ENCODE results near the gene SYTL2. TPM values are rescaled to one million over a fixed set of nuclear protein-coding genes. Genes with fewer than 3 reads are reported as not detected.

The SYTL2 gene
- total RNA-seq, 1 donor from 2014 or later = 7.3 TPM

GRCh38 chr11:85806016-85806415 is 4.9 kb downstream of the SYTL2 start:
- H3K27ac Mint-ChIP-seq (ENCODE audit: unreplicated experiment) = no peak overlapping the region
- no peak overlapping the region for H3K4me3 Mint-ChIP-seq
- peaks cover 19% of the 10 kb centered on the region for H3K4me1 Mint-ChIP-seq
- no peaks in the 10 kb centered on the region for H3K9me3 Mint-ChIP-seq
- no peaks in the 10 kb centered on the region for H3K36me3 Mint-ChIP-seq (ENCODE audit: low read depth)
- no peak for TF ChIP-seq CTCF (conservative IDR thresholded peaks at IDR 0.05)
- DNase-seq (ENCODE audit: low read depth, low spot score) = no peak
- H3K27me3 Mint-ChIP-seq (ENCODE audit: low read depth) = peaks cover 18% of the 10 kb centered on the region

- H3K27me3 Mint-ChIP-seq (ENCODE audit: low read depth) = peaks cover 18% of the 10 kb centered on the region
- H3K36me3 Mint-ChIP-seq (ENCODE audit: low read depth) = no peaks in the 10 kb centered on the region
- H3K27ac Mint-ChIP-seq (ENCODE audit: unreplicated experiment) = no peak overlapping the region
- H3K9me3 Mint-ChIP-seq = no peaks in the 10 kb centered on the region
- TF ChIP-seq CTCF (conservative IDR thresholded peaks at IDR 0.05) = no peak
- no peak overlapping the region for H3K4me3 Mint-ChIP-seq
- peaks cover 16% of the 10 kb centered on the region for H3K4me1 Mint-ChIP-seq
- DNase-seq (ENCODE audit: low read depth, low spot score) = no peak
Observed at GRCh38 chr11:85805387-85805786, 5.6 kb downstream of the SYTL2 start.

GRCh38 chr11:85803920-85804319 is 7.0 kb downstream of the SYTL2 start:
- H3K9me3 Mint-ChIP-seq = no peaks in the 10 kb centered on the region
- H3K27me3 Mint-ChIP-seq (ENCODE audit: low read depth) = peaks cover 8% of the 10 kb centered on the region
- H3K27ac Mint-ChIP-seq (ENCODE audit: unreplicated experiment) = no peak overlapping the region
- H3K4me1 Mint-ChIP-seq = peaks cover 2% of the 10 kb centered on the region
- no peaks in the 10 kb centered on the region for H3K36me3 Mint-ChIP-seq (ENCODE audit: low read depth)
- DNase-seq (ENCODE audit: low read depth, low spot score) = no peak
- H3K4me3 Mint-ChIP-seq = no peak overlapping the region
- no peak for TF ChIP-seq CTCF (conservative IDR thresholded peaks at IDR 0.05)

- Mint-ChIP-seq H3K27me3 (ENCODE audit: low read depth) (peaks cover 6% of the 10 kb centered on the region), H3K4me1 (no peaks in the 10 kb centered on the region), H3K27ac (ENCODE audit: unreplicated experiment) (no peak overlapping the region), H3K9me3 (no peaks in the 10 kb centered on the region), H3K36me3 (ENCODE audit: low read depth) (no peaks in the 10 kb centered on the region), H3K4me3 (no peak overlapping the region)
- no peak for DNase-seq (ENCODE audit: low read depth, low spot score)
- no peak for TF ChIP-seq CTCF (conservative IDR thresholded peaks at IDR 0.05)
Observed at GRCh38 chr11:85803303-85803702, 7.6 kb downstream of the SYTL2 start.

GRCh38 chr11:85801527-85801926 is 9.4 kb downstream of the SYTL2 start:
- no peak overlapping the region for H3K27ac Mint-ChIP-seq (ENCODE audit: unreplicated experiment)

More at GRCh38 chr11:85801527-85801926, 9.4 kb downstream of the SYTL2 start:
- no peaks in the 10 kb centered on the region for H3K36me3 Mint-ChIP-seq (ENCODE audit: low read depth)
- TF ChIP-seq CTCF (conservative IDR thresholded peaks at IDR 0.05) = no peak
- H3K9me3 Mint-ChIP-seq = no peaks in the 10 kb centered on the region
- H3K27me3 Mint-ChIP-seq (ENCODE audit: low read depth) = peaks cover 6% of the 10 kb centered on the region
- no peaks in the 10 kb centered on the region for H3K4me1 Mint-ChIP-seq
- no peak overlapping the region for H3K4me3 Mint-ChIP-seq
- DNase-seq (ENCODE audit: low read depth, low spot score) = no peak
